Smooth muscle cell (in vitro differentiated cells): Measurements from ENCODE around the gene RPH3AL. TPM values are rescaled to one million over a fixed set of nuclear protein-coding genes. Genes with fewer than 3 reads are reported as not detected.

Experiments
- DNase-seq: peaks from one replicate; lab custom pipeline; 2025; ENCODE audit not compliant: unreplicated experiment; lab: John Stamatoyannopoulos, UW
- H2AFZ ChIP-seq: fragments of 200-600 bp; sonication (generic); 2 replicates; pipeline ENCODE4 v1.6.0; 2016; ENCODE audit warnings: antibody characterized with exemption, low read depth, mild to moderate bottlenecking
- H3F3A ChIP-seq: fragments of 200-600 bp; sonication (generic); 2 replicates; pipeline ENCODE4 v1.6.0; 2017; ENCODE audit warnings: antibody characterized with exemption, low read depth
- H3K27ac ChIP-seq: fragments of 200-600 bp; sonication (generic); 2 replicates; pipeline ENCODE4 v1.5.1; 2016; ENCODE audit warnings: low read depth, mild to moderate bottlenecking
- H3K27me3 ChIP-seq: fragments of 200-600 bp; sonication (generic); 2 replicates; pipeline ENCODE4 v1.6.1; 2016; ENCODE audit warnings: low read depth, mild to moderate bottlenecking
- H3K36me3 ChIP-seq: fragments of 200-600 bp; sonication (generic); 2 replicates; pipeline ENCODE4 v1.5.1; 2016; ENCODE audit warnings: low read depth
- H3K4me1 ChIP-seq: fragments of 200-600 bp; sonication (generic); 2 replicates; pipeline ENCODE4 v1.5.1; 2016; ENCODE audit warnings: low read depth
- H3K4me2 ChIP-seq: fragments of 200-600 bp; sonication (generic); 2 replicates; pipeline ENCODE4 v1.6.0; 2016; ENCODE audit warnings: mild to moderate bottlenecking
- H3K4me3 ChIP-seq: fragments of 200-600 bp; sonication (generic); 2 replicates; pipeline ENCODE4 v1.5.1; 2016; ENCODE audit warnings: mild to moderate bottlenecking
- H3K79me2 ChIP-seq: fragments of 200-600 bp; sonication (generic); 2 replicates; pipeline ENCODE4 v1.6.0; 2016; ENCODE audit warnings: low read depth, mild to moderate bottlenecking
- H3K9ac ChIP-seq: fragments of 200-600 bp; sonication (generic); 2 replicates; pipeline ENCODE4 v1.6.0; 2016; ENCODE audit warnings: low read depth
- H3K9me3 ChIP-seq: fragments of 200-600 bp; sonication (generic); replicated peaks from 2 replicates; pipeline ENCODE4 v1.5.1; 2016; ENCODE audit warnings: low read depth
- H4K20me1 ChIP-seq: fragments of 200-600 bp; sonication (generic); 2 replicates; pipeline ENCODE4 v1.6.0; 2016; ENCODE audit warnings: low read depth
- CTCF ChIP-seq: fragments of 200-600 bp; sonication (generic); IDR thresholded peaks from 2 replicates; pipeline ENCODE4 v1.5.1; 2017; ENCODE audit warnings: borderline replicate concordance, mild to moderate bottlenecking, antibody characterized with exemption; ENCODE audit not compliant: insufficient read depth, poor library complexity, severe bottlenecking
- WGBS: methylation state at CpG from one replicate; pipeline ENCODE4 v1.1.7; 2016; ENCODE audit warnings: low lambda C conversion rate; 5-methylcytosine and 5-hydroxymethylcytosine counted together
- polyA plus RNA-seq: library from polyadenylated mRNA; unstranded; fragments of >200 nt; fragmentation: Nextera tagmentation; extraction: Ambion mirVana; gene quantifications from 2 replicates; pipeline ENCODE4 v1.2.1, GENCODE V29; 2016
- total RNA-seq: library from RNA; depleted of rRNA; stranded (reverse); fragments of >200 nt; gene quantifications from 2 replicates; pipeline ENCODE4 v1.2.3, GENCODE V29; 2014

Gene RPH3AL
- total and polyA plus RNA-seq, 2 experiments from 2014 or later = 1.8 to 3.3 TPM

DNA sequence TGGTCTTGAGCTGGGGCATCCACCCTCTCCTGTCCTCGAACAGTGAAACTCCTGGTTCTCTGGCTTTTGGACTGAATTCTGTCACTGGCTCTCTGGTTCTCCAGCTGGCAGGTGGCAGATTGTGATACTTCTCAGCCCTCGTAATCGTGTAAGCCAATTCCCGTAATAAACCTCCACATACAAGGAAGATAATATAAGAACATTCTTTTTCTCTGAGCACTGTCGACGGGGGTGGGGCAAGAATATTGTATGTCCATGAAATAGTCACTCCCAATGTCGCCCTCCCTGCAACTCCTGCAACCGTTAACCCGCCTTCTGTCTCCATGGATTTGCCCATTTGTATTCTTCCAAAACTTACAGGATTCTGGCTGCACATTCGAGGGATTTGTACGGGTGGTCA is 39.2 kb upstream of the RPH3AL start:
- WGBS = 86% methylated on average over 11 of the region's 11 CpGs
- H3K9ac ChIP-seq = no peak overlapping the region
- no peaks in the 10 kb centered on the region for H3K4me1 ChIP-seq
- H3K27me3 ChIP-seq = peaks cover 7% of the 10 kb centered on the region
- no peaks in the 10 kb centered on the region for H3K79me2 ChIP-seq
- H3F3A ChIP-seq = no peaks in the 10 kb centered on the region
- H3K9me3 ChIP-seq = no peaks in the 10 kb centered on the region
- no peak overlapping the region for H3K4me3 ChIP-seq
- H2AFZ ChIP-seq = no peak overlapping the region
- no peak for TF ChIP-seq CTCF
- H3K4me2 ChIP-seq = no peak overlapping the region
- no peak overlapping the region for H3K27ac ChIP-seq
- H4K20me1 ChIP-seq = no peaks in the 10 kb centered on the region
- no peak for DNase-seq
- H3K36me3 ChIP-seq = no peaks in the 10 kb centered on the region

GRCh38 chr17:390025-390424 is 37.4 kb upstream of the RPH3AL start:
- whole genome bisulfite sequencing = 74% methylated on average over 12 of the region's 12 CpGs
- Histone ChIP-seq H4K20me1 (no peaks in the 10 kb centered on the region), H3K27me3 (peaks cover 14% of the 10 kb centered on the region), H3K79me2 (no peaks in the 10 kb centered on the region), H3K9me3 (no peaks in the 10 kb centered on the region), H3K4me3 (no peak overlapping the region), H3K9ac (no peak overlapping the region), H2AFZ (no peak overlapping the region), H3K4me2 (no peak overlapping the region), H3K27ac (no peak overlapping the region), H3K4me1 (no peaks in the 10 kb centered on the region), H3K36me3 (no peaks in the 10 kb centered on the region), H3F3A (no peaks in the 10 kb centered on the region)
- no peak for DNase-seq
- TF ChIP-seq CTCF = no peak

DNA sequence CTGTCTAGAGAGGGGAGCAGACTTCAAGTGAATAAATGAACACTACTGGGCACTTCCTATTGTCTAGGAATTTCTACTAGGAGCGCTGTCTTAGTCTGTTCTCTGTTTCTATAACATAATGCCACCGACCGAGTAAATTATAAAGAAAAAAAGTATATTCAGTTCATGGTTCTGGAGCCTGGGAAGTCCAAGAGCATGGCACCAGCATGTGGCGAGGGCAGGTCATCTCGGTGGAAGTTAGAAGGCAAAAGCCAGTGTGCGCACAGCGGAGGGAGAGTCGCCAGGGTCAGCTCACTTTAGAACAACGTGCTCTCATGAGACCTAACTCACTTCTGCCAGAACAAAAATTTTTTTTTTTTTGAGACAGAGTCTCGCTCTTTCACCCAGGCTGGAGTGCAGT is 35.5 kb upstream of the RPH3AL start:
- TF ChIP-seq CTCF = no peak
- Histone ChIP-seq H3K4me2 (no peak overlapping the region), H3K27me3 (peaks cover 14% of the 10 kb centered on the region), H3K9me3 (no peaks in the 10 kb centered on the region), H3K36me3 (no peaks in the 10 kb centered on the region), H2AFZ (no peak overlapping the region), H4K20me1 (no peaks in the 10 kb centered on the region), H3K79me2 (no peaks in the 10 kb centered on the region), H3F3A (no peaks in the 10 kb centered on the region), H3K4me3 (no peak overlapping the region), H3K4me1 (peaks cover 4% of the 10 kb centered on the region), H3K27ac (no peak overlapping the region), H3K9ac (no peak overlapping the region)
- 91% methylated on average over 10 of the region's 10 CpGs for WGBS
- DNase-seq = no peak

DNA sequence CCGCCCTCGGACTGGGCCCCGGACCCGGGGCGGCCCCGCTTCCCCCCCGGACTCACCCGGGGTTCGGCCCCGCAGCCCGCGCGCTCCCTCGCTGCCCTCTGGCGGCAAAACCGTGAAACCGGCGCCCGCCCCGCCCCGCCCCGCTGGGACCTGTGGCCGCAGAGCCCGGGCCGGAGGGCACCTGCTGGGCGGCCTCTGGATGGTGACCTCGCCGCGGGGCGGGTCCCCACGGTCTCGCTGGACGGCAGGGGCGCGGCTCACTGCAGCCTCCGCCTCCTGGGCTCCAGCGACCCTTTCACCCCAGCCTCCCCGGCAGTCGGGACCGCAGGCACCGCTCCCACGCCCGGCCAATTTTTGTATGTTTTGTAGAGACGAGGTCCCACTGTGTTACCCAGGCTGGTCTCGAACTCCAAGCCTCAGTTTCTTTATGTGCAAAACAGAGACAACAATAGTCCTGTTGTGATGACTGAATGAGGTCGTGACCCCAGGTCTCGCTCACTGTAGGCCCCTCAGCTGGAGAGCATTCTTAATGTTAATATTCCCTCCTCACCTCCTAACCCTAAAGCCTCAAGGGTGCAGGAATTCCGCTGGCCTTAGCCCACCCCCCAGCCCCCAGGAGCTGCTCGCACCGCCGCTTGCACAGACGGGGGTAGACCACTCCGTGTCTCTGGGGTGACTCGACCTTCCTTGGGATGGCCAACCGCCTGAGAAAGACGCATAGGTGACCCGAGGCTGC is 33.7 kb upstream of the RPH3AL start:
- no peak overlapping the region for H3K9ac ChIP-seq
- peak; percentile 44 for DNase-seq
- TF ChIP-seq CTCF = peak; percentile 63
- no peaks in the 10 kb centered on the region for H3K79me2 ChIP-seq
- no peak overlapping the region for H2AFZ ChIP-seq
- whole genome bisulfite sequencing = 25% methylated on average over 19 of the region's 57 CpGs
- peaks cover 5% of the 10 kb centered on the region for H3F3A ChIP-seq
- H3K4me2 ChIP-seq = peak overlapping the region; percentile 88
- H3K36me3 ChIP-seq = no peaks in the 10 kb centered on the region
- peaks cover 14% of the 10 kb centered on the region for H3K27me3 ChIP-seq
- no peaks in the 10 kb centered on the region for H3K9me3 ChIP-seq
- H3K4me3 ChIP-seq = peak overlapping the region; percentile 49
- H4K20me1 ChIP-seq = no peaks in the 10 kb centered on the region
- no peak overlapping the region for H3K27ac ChIP-seq
- H3K4me1 ChIP-seq = peaks cover 13% of the 10 kb centered on the region
